Muscle of arm (tissue), 12 donors: Measurements from ENCODE around the gene TRIP4. TPM values are rescaled to one million over a fixed set of nuclear protein-coding genes. Genes with fewer than 3 reads are reported as not detected.
"Not testable (repeated sequence)": the region's sequence is repeated elsewhere in the genome, so short reads cannot be mapped to it uniquely, and the experiment has no call there.

Source experiments
- DNase-seq: peaks from one replicate; pipeline ENCODE4 v3.0.0-alpha.2; 2013
- polyA plus RNA-seq, 12 donors: library from polyadenylated mRNA; unstranded; fragments of 120-200 nt; gene quantifications; one replicate each; pipeline ENCODE4 v1.2.1, GENCODE V29; 2013; ENCODE audit not compliant: insufficient read length in 12 of 12

The TRIP4 gene
- polyA plus RNA-seq, 12 donors = 17.1 to 32.9 (median 28.2) TPM; not detected in 1

DNA sequence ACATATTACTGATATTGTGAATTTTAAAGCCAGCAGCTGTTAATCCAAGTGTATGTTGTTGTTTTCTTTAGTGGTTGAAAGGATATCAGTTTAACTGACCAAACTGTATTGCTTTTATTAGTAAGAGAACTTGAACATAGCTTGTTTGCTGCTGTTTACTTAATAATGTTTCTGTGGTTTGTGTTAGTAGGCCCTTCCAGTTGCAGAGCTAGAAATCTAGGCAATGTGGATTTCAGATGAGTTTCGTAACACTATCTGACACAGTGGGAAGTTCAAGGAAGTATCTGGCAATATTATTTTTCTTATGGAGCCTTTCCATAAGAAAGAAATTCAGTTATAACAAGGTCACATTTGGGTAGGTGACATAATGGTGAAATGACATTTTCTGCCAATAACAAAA lies 91.2 kb downstream of the TRIP4 start:
- DNase-seq = no peak

GRCh38 chr15:64480891-64481290 lies 93.3 kb downstream of the TRIP4 start:
- DNase-seq = no peak

- DNase-seq = no peak
Observed at GRCh38 chr15:64483749-64484148, 96.1 kb downstream of the TRIP4 start.

- DNase-seq = no peak
Observed at GRCh38 chr15:64485796-64486195, 98.2 kb downstream of the TRIP4 start.

GRCh38 chr15:64490598-64491259 lies 103.1 kb downstream of the TRIP4 start:
- no peak for DNase-seq

- DNase-seq = no peak
Observed at GRCh38 chr15:64493641-64494040, 106.0 kb downstream of the TRIP4 start.

DNA sequence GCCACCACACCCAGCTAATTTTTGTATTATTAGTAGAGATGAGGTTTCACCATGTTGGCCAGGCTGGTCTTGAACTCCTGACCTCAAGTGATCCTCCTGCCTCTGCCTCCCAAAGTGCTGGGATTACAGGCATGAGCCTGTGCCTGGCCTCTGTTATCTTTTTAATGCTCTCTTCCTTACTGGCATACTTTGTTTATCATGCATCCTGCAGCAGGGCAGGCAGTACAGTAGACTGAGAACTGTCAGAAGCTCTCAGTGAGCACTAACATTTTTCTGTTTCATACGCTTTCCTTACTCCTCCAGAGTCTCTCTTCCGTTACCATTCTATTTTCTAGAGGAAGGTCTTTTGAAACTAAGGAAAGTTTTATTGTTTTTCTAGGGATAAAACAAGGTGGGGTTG lies 108.3 kb downstream of the TRIP4 start:
- not testable (repeated sequence) for DNase-seq

DNA sequence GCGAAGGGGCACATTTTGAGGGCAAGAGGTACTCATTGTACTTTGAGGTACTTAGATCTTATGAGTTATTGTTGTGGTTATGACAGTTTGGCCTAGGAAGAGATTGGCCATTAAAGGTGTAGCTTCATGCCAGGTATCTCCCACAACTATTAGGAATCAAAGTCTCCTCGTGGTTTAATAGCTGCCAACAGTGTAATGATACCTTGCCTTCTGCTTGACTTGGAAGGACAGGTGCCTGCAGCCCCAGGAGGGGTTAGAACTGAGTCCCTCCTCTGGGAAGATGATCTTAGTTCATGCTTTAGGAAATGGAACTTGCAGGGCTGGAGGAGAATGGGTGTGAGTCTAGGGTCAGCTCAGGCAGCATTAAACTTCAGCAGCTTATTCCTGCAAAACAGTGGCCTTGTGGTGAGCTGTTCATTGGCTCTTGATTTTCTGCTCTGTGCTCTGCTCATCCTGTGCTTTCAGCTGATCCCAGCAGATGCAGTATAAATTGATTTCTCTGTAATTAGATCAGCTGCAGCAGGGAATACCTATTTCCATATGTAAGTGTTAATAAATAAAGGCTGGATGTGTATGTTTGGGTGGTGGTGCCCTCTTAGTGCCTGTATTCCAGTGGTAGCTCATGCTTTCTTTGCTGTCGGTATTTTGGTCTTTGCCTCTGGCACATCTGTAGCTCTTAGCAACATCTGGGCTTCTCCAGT lies 113.2 kb downstream of the TRIP4 start:
- no peak for DNase-seq

GRCh38 chr15:64501396-64501715 lies 113.7 kb downstream of the TRIP4 start:
- no peak for DNase-seq

DNA sequence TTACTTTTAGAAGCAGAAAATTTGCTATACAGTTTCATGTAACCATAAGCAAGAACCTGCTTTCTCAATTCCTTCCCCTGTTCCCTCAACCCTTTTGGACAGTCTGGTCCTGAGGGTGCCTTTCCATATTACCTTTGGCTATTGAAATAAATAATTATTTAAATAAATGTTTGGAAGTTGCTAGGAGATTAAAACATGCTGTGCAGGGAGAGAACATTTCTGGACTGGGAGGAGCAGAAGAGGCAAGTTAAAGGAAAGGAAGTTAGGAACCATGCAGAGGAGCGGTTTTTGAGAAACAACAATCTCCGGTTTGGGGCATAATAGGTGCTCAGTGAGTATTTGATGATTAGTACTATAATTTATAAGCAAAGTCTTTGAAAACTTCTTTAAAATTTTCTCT lies 114.5 kb downstream of the TRIP4 start:
- DNase-seq = no peak

GRCh38 chr15:64502551-64502950 lies 114.9 kb downstream of the TRIP4 start:
- no peak for DNase-seq

- no peak for DNase-seq
Observed at GRCh38 chr15:64503197-64503596, 115.6 kb downstream of the TRIP4 start.

- no peak for DNase-seq
Observed at GRCh38 chr15:64503640-64504039, 116.0 kb downstream of the TRIP4 start.

Other genes with a start within 250 kb of the TRIP4 start
- 10 to 100 TPM in 1 of 12 donors, 1 to 10 TPM in 2, under 1 TPM in 8, not detected in 1; 0.45 to 10.3 (median 0.77) TPM for gene SNX22, start 236.1 kb upstream of the TRIP4 start, polyA plus RNA-seq
- gene PPIB, start 224.8 kb upstream of the TRIP4 start, polyA plus RNA-seq = 100 to 1,000 TPM in 11 of 12 donors, not detected in 1; 163 to 408 (median 256) TPM
- gene CSNK1G1, start 31.7 kb upstream of the TRIP4 start, polyA plus RNA-seq = 10 to 100 TPM in 10 of 12 donors, 1 to 10 TPM in 1, not detected in 1; 9.2 to 14.6 (median 11.9) TPM
- 10 to 100 TPM in 11 of 12 donors, not detected in 1; 18.8 to 74.8 (median 40.0) TPM for gene PCLAF, start 6.4 kb upstream of the TRIP4 start, polyA plus RNA-seq
- gene ZNF609, start 72.7 kb downstream of the TRIP4 start, polyA plus RNA-seq = 10 to 100 TPM in 11 of 12 donors, not detected in 1; 13.2 to 23.3 (median 16.4) TPM